Body of pancreas (tissue), 4 donors: ENCODE results near the gene SELENOF. TPM values are rescaled to one million over a fixed set of nuclear protein-coding genes. Genes with fewer than 3 reads are reported as not detected.

ENCODE experiments used
- ATAC-seq: fragments of 150-250 bp; one replicate; pipeline ENCODE4 v1.9.1; 2016
- DNase-seq, 4 donors: peaks; one replicate each; pipeline ENCODE4 v3.0.0-alpha.2; 2019
- H3K27ac ChIP-seq, 4 donors: fragments of 200-600 bp; sonication (generic); 1 replicate in 3 of 4; 2 replicates in 1 of 4; pipeline versions ENCODE4 v1.5.1 to v1.6.1; 2016 to 2019; ENCODE audit warnings: mild to moderate bottlenecking in 1 of 4, mixed read lengths in 1 of 4, moderate library complexity in 1 of 4
- H3K27me3 ChIP-seq, 2 donors: fragments of 200-600 bp; sonication (generic); one replicate each; pipeline ENCODE4 v1.6.0; 2016; ENCODE audit warnings: mild to moderate bottlenecking in 1 of 2
- H3K36me3 ChIP-seq, 2 donors: fragments of 200-600 bp; sonication (generic); replicated peaks in 1 of 2; 2 replicates each; pipeline ENCODE4 v1.5.1; 2016; ENCODE audit warnings: low read depth in 2 of 2; ENCODE audit not compliant: insufficient read depth in 1 of 2
- H3K4me1 ChIP-seq: fragments of 200-600 bp; sonication (generic); one replicate; pipeline ENCODE4 v1.6.0; 2016
- H3K4me3 ChIP-seq, 2 donors: fragments of 200-600 bp; sonication (generic); 1 replicate in 1 of 2; 2 replicates in 1 of 2; pipeline ENCODE4 v1.5.1; 2016 to 2019
- H3K9me3 ChIP-seq, 3 donors: fragments of 200-600 bp; sonication (generic); 1 replicate in 2 of 3; 2 replicates in 1 of 3; pipeline ENCODE4 v1.5.1; 2016
- POLR2A ChIP-seq, 3 donors: fragments of 450-650 bp; IDR thresholded peaks; one replicate each; pipeline ENCODE4 v1.6.1; 2016; ENCODE audit warnings: antibody characterized with exemption in 3 of 3, mild to moderate bottlenecking in 2 of 3
- WGBS, 2 donors: methylation state at CpG; one replicate each; pipeline ENCODE4 v1.1.5; 2017; 5-methylcytosine and 5-hydroxymethylcytosine counted together
- intact Hi-C: fragments of 100-400 bp; cut with DNase I; formaldehyde crosslinking; loops from one replicate; pipeline ENCODE4 v1.15.1; 2023
- total RNA-seq, 2 donors: library from RNA; depleted of rRNA; stranded (reverse); fragments of >200 nt; gene quantifications; one replicate each; pipeline ENCODE4 v1.1.0, GENCODE V29; 2016
- TF ChIP-seq, protein P1 (sequence below), 7 experiments: fragments of 450-650 bp in 4 of 7; fragments of 200-600 bp in 3 of 7; sonication (generic) in 3 of 7; IDR thresholded peaks; one replicate each; pipeline ENCODE4 v1.5.1; 2016 to 2019; ENCODE audit warnings: antibody characterized with exemption in 7 of 7

Gene SELENOF
- total RNA-seq, 2 donors from 2014 or later = 67.6 to 70.0 TPM

DNA sequence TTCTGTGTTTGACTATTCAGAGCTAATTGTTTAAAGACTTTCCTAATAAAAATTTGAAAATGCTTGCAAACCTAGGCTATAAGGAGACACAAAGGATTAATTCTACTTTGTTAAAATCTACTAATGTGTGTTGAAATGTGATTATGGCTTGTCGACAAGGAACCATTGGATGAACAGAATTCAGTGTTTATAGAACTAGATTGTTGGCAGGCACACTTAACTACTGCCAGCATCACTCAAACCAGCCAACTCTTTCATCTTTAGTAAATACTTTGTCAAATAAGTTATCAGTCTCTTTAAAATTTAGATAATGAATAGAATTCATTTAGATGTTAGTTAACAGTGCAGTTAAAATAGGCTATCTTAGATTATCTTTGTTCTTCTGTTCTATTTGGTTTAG lies 28.1 kb upstream of the SELENOF start:
- WGBS, 2 donors = 22 to 23% methylated on average over 1 of the region's 1 CpG
- Histone ChIP-seq H3K4me3 (no peak overlapping the region), H3K27me3 (no peaks in the 10 kb centered on the region), H3K4me1 (peaks cover 7% of the 10 kb centered on the region), H3K9me3 (no peaks in the 10 kb centered on the region), H3K36me3 (no peaks in the 10 kb centered on the region), H3K27ac (no peak overlapping the region)
- intact Hi-C loops = no loop called here
- TF ChIP-seq POLR2A (IDR thresholded peaks at IDR 0.05) = no peak
- TF ChIP-seq, protein P1, sequence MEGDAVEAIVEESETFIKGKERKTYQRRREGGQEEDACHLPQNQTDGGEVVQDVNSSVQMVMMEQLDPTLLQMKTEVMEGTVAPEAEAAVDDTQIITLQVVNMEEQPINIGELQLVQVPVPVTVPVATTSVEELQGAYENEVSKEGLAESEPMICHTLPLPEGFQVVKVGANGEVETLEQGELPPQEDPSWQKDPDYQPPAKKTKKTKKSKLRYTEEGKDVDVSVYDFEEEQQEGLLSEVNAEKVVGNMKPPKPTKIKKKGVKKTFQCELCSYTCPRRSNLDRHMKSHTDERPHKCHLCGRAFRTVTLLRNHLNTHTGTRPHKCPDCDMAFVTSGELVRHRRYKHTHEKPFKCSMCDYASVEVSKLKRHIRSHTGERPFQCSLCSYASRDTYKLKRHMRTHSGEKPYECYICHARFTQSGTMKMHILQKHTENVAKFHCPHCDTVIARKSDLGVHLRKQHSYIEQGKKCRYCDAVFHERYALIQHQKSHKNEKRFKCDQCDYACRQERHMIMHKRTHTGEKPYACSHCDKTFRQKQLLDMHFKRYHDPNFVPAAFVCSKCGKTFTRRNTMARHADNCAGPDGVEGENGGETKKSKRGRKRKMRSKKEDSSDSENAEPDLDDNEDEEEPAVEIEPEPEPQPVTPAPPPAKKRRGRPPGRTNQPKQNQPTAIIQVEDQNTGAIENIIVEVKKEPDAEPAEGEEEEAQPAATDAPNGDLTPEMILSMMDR (IDR thresholded peaks at IDR 0.05) = no peak
- ATAC-seq = no peak
- no peak for DNase-seq

GRCh38 chr1:86940599-86940998 lies 26.7 kb upstream of the SELENOF start:
- intact Hi-C loops = no loop called here
- H3K36me3 ChIP-seq = no peaks in the 10 kb centered on the region
- no peak overlapping the region for H3K27ac ChIP-seq
- peaks cover 11% of the 10 kb centered on the region for H3K4me1 ChIP-seq
- no peak for DNase-seq
- H3K4me3 ChIP-seq = no peak overlapping the region
- no peak for ATAC-seq
- TF ChIP-seq, protein P1 (IDR thresholded peaks at IDR 0.05) = no peak
- no peak for TF ChIP-seq POLR2A (IDR thresholded peaks at IDR 0.05)
- H3K9me3 ChIP-seq = no peaks in the 10 kb centered on the region
- 98 to 100% methylated on average over 2 of the region's 2 CpGs for WGBS, 2 donors
- no peaks in the 10 kb centered on the region for H3K27me3 ChIP-seq

DNA sequence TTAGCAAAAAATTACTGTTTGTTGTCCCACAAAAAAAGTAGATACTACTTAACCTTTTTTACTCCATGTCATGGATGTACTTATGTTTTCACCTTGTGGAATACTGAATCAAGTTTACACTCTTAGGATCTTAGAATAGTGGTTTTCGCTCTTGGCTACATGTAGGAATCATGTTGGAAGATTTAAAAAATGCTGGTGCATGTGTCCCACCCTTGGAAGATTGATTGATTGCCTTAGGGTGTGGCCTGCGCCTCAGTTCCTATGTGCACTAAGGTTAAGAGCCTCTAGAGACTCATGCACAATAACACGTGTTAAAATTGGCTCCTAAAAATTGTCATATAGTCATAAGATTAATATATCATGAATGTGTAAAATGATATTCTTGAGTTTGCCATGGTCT lies 25.5 kb upstream of the SELENOF start:
- Histone ChIP-seq H3K4me1 (peaks cover 11% of the 10 kb centered on the region), H3K36me3 (no peaks in the 10 kb centered on the region), H3K9me3 (no peaks in the 10 kb centered on the region), H3K27ac (no peak overlapping the region), H3K27me3 (no peaks in the 10 kb centered on the region), H3K4me3 (no peak overlapping the region)
- DNase-seq = no peak
- intact Hi-C loops = no loop called here
- no peak for ATAC-seq
- 92 to 94% methylated on average over 3 of the region's 3 CpGs for WGBS, 2 donors
- TF ChIP-seq, protein P1 (IDR thresholded peaks at IDR 0.05) = no peak
- TF ChIP-seq POLR2A (IDR thresholded peaks at IDR 0.05) = no peak

DNA sequence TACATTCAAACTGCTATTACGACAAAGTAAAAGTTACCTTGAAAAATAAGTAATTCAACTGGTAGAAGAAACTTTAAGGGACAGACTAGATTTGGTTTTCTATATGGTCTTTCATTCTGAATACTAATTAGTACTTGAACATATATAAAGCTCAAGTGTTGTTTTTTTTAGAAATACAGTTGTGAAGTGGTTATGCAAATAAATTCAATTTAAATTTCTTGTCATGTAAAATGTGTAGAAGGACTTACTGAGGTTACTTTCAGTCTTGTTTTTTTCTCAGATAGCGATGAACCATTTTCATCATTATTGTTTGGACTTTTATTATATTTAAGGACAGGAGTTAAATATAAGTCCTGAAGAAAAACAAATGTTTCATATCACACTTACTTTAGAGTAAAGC lies 24.9 kb upstream of the SELENOF start:
- intact Hi-C loops = no loop called here
- no peak overlapping the region for H3K27ac ChIP-seq
- TF ChIP-seq POLR2A (IDR thresholded peaks at IDR 0.05) = no peak
- TF ChIP-seq, protein P1 (IDR thresholded peaks at IDR 0.05) = no peak
- DNase-seq = no peak
- H3K27me3 ChIP-seq = no peaks in the 10 kb centered on the region
- H3K9me3 ChIP-seq = no peaks in the 10 kb centered on the region
- no peak for ATAC-seq
- no peak overlapping the region for H3K4me3 ChIP-seq
- H3K36me3 ChIP-seq = no peaks in the 10 kb centered on the region
- 85 to 90% methylated on average over 2 of the region's 2 CpGs for WGBS, 2 donors
- H3K4me1 ChIP-seq = peaks cover 11% of the 10 kb centered on the region

- no peaks in the 10 kb centered on the region for H3K9me3 ChIP-seq
- H3K4me3 ChIP-seq = no peak overlapping the region
- WGBS, 2 donors = 16 to 18% methylated on average over 1 of the region's 1 CpG
Observed at GRCh38 chr1:86938450-86938849, 24.5 kb upstream of the SELENOF start.

More at GRCh38 chr1:86938450-86938849, 24.5 kb upstream of the SELENOF start:
- DNase-seq (no peak), ATAC-seq (no peak)
- H3K4me1 ChIP-seq = peaks cover 14% of the 10 kb centered on the region
- intact Hi-C loops = no loop called here
- H3K27ac ChIP-seq = no peak overlapping the region
- no peaks in the 10 kb centered on the region for H3K36me3 ChIP-seq
- no peak for TF ChIP-seq POLR2A (IDR thresholded peaks at IDR 0.05)
- TF ChIP-seq, protein P1 (IDR thresholded peaks at IDR 0.05) = no peak
- H3K27me3 ChIP-seq = no peaks in the 10 kb centered on the region
